ENCODE results near the gene TNIK. TPM values are rescaled to one million over a fixed set of nuclear protein-coding genes. Genes with fewer than 3 reads are reported as not detected.

The TNIK gene
- total RNA-seq, 2 donors from 2014 or later, result 5.6 to 47.1 TPM

DNA sequence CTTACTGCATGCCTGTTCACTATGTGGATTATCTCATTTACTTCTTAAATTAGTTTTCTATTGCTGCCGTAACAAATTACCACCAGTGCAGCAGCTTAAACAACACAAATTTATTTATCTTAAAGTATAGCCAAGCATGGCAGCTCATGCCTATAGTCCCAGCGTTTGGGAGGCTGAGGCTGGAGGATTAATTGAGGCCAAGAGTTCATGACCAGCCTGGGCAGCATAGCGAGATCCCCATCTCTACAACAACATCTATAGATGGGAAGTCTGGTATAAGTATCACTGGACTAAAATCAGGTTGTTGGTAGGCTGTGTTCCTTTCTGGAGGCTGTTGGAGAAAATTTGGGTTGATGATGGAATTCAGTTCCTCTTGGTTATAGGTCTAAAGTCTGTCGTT is 438.8 kb downstream of the TNIK start:
- no peak for DNase-seq (ENCODE audit: low spot score)
- WGBS, result 83% methylated on average over 4 of the region's 4 CpGs
- no peaks in the 10 kb centered on the region for H3K4me1 ChIP-seq (replicated peaks)
- no peaks in the 10 kb centered on the region for H3K36me3 ChIP-seq
- intact Hi-C loops (cut with DNase I), result no loop called here
- H3K4me3 ChIP-seq, result no peak overlapping the region
- H3K9me3 ChIP-seq, result no peaks in the 10 kb centered on the region
- H3K27ac ChIP-seq, result no peak overlapping the region
- peaks cover 2% of the 10 kb centered on the region for H3K27me3 ChIP-seq (replicated peaks; ENCODE audit: insufficient read depth)
- TF ChIP-seq, protein P1, sequence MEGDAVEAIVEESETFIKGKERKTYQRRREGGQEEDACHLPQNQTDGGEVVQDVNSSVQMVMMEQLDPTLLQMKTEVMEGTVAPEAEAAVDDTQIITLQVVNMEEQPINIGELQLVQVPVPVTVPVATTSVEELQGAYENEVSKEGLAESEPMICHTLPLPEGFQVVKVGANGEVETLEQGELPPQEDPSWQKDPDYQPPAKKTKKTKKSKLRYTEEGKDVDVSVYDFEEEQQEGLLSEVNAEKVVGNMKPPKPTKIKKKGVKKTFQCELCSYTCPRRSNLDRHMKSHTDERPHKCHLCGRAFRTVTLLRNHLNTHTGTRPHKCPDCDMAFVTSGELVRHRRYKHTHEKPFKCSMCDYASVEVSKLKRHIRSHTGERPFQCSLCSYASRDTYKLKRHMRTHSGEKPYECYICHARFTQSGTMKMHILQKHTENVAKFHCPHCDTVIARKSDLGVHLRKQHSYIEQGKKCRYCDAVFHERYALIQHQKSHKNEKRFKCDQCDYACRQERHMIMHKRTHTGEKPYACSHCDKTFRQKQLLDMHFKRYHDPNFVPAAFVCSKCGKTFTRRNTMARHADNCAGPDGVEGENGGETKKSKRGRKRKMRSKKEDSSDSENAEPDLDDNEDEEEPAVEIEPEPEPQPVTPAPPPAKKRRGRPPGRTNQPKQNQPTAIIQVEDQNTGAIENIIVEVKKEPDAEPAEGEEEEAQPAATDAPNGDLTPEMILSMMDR (IDR thresholded peaks at IDR 0.05), result no peak

DNA sequence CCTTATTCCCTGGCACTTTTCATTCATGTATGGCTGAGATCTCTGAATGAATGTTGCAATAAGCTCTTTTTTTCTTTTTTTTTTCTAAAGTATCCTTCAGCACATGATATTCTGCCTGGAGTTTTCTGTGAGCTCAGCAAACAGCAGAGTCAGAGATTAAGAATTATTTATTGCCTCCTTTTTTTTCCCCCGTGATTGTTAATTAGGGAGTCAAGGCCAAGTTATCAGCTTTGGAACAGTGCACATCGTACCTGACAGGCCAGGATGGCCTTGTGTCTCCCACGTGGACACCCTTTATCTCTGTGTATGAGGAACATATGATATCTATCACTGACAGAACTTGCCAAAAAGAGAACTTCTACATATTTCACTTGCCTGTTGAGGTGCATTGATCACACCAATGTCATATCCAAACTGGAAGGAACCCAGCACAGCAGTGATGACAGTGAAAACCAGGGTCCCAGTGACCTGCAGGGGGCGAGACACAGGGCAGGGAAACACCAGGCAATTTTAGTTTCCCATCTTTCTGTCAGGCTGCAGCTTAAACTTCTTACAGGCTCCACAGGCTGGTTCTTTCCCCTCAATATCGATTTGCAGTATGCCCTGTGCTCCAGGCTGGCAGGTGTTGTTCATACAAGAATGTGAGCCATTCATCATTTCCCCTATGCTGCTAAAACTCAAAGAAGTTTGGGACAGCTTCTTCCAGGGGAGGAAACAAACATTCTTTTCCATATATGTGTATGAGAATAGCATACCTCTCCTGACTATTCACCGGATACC is 441.9 kb downstream of the TNIK start:
- no peak for DNase-seq (ENCODE audit: low spot score)
- Histone ChIP-seq H3K36me3 (no peaks in the 10 kb centered on the region), H3K27me3 (replicated peaks; ENCODE audit: insufficient read depth) (no peaks in the 10 kb centered on the region), H3K4me3 (no peak overlapping the region), H3K27ac (no peak overlapping the region), H3K4me1 (replicated peaks) (no peaks in the 10 kb centered on the region), H3K9me3 (no peaks in the 10 kb centered on the region)
- WGBS, result 44% methylated on average over 6 of the region's 6 CpGs
- intact Hi-C loops (cut with DNase I), result no loop called here
- no peak for TF ChIP-seq POLR2A (IDR thresholded peaks at IDR 0.05)
- no peak for TF ChIP-seq POLR2AphosphoS5 (IDR thresholded peaks at IDR 0.05)
- TF ChIP-seq, protein P1 (IDR thresholded peaks at IDR 0.05), result no peak

DNA sequence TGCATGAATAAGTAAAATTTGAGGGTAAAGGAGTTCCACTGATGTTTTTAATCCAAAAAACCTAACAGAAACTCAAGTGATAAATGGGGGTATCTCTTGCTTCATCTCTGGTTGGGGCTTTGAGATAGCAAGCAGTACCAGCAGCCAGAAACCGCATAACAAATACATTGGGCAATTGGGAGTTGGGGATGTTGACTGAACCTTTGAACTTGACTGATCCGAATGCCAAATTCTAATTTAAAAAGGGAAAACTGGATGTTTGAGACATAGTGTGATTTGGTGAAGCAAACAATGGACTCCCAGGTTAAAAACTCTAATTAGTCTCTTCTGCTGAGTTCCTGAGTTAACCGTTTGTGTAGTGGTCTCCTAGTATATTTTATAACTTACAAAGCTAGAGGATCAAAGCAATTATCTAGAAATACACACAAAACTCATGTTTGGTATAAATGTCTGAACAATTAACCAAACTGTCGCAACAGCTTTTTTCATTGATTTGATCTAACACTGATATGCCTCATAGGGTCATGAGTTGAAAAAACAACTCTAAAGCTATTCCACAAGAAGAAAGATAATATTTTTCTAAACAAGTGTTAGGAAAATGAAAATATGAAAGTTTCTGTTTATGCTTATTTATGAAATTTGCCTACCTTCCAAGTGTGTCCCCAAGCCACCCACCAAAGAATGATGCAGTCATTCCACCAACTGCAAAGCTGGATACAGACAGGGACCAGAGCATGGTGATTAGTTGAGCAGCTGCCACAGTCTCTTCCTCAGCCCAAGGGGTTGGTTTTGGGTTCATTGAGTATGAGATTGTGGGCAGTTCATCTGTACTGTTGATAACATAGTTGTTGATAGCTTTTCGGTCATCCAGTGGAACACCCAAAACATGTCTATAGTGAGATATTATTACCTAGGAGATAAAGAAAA is 446.1 kb downstream of the TNIK start:
- H3K27ac ChIP-seq, result no peak overlapping the region
- no peak overlapping the region for H3K4me3 ChIP-seq
- H3K4me1 ChIP-seq (replicated peaks), result no peaks in the 10 kb centered on the region
- no peaks in the 10 kb centered on the region for H3K27me3 ChIP-seq (replicated peaks; ENCODE audit: insufficient read depth)
- WGBS, result 78% methylated on average over 5 of the region's 5 CpGs
- H3K9me3 ChIP-seq, result no peaks in the 10 kb centered on the region
- no peaks in the 10 kb centered on the region for H3K36me3 ChIP-seq
- intact Hi-C loops (cut with DNase I), result no loop called here
- no peak for DNase-seq (ENCODE audit: low spot score)
- TF ChIP-seq POLR2A (IDR thresholded peaks at IDR 0.05), result no peak
- TF ChIP-seq, protein P1 (IDR thresholded peaks at IDR 0.05), result no peak
- no peak for TF ChIP-seq POLR2AphosphoS5 (IDR thresholded peaks at IDR 0.05)

DNA sequence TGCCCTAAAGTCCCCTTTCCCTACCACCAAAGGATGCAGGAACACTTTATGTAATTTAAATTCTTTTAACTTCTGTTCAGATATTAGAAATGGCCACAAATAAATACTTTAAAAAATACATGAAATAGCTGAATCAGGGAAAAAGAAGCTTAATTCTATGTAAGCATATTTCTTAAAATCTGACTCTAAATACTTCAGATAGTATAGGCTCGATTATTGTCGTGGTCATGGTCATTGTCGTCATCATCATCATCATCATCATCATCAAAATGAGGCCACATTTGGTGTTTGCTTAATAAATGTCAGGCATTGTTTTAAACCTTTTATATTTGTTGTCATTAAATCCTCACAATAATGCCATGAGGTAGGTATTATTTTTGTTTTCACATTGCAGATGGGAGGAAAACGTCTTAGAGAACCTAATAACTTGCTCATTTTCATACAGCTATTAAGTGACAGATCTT is 448.3 kb downstream of the TNIK start:
- H3K4me1 ChIP-seq (replicated peaks), result no peaks in the 10 kb centered on the region
- H3K36me3 ChIP-seq, result no peaks in the 10 kb centered on the region
- no peaks in the 10 kb centered on the region for H3K27me3 ChIP-seq (replicated peaks; ENCODE audit: insufficient read depth)
- WGBS, result 77% methylated on average over 4 of the region's 4 CpGs
- H3K4me3 ChIP-seq, result no peak overlapping the region
- H3K27ac ChIP-seq, result no peak overlapping the region
- TF ChIP-seq POLR2AphosphoS5 (IDR thresholded peaks at IDR 0.05) (no peak), POLR2A (IDR thresholded peaks at IDR 0.05) (no peak)
- TF ChIP-seq, protein P1 (IDR thresholded peaks at IDR 0.05), result no peak
- DNase-seq (ENCODE audit: low spot score), result no peak
- no peaks in the 10 kb centered on the region for H3K9me3 ChIP-seq
- intact Hi-C loops (cut with DNase I), result no loop called here

MicroRNAs within 50 kb of the gene (microRNA counts, 767-probe panel; counts per million panel counts)
- microRNA hsa-miR-569, result 0 to 431 counts per million in 2 donors

Small RNA genes lying within 50 kb of the gene (microRNA-seq; reads per million reads assigned to microRNA genes)
- gene MIR569, result not detected

Small RNA genes lying within 50 kb of the gene (small RNA-seq; reads per million reads assigned to genes)
- gene MIR569 (0 reads per million in 2 donors), gene RF00019 (0 reads per million in 2 donors), gene RNU6-348P (0 reads per million in 2 donors)

Measured in prostate gland (tissue), 2 donors.